IMR-90 (cell line): ENCODE data around the gene ORC4. TPM values are rescaled to one million over a fixed set of nuclear protein-coding genes. Genes with fewer than 3 reads are reported as not detected.

Experiments used
- ATAC-seq: fragments of 200-7000 bp; cut with Tn5 transposase; 2 replicates; pipeline ENCODE4 v1.9.1; 2020; ENCODE audit warnings: low read depth, mild to moderate bottlenecking, moderate library complexity
- BruUV-seq: library from RNA; stranded (reverse); fragments of 400-500 nt; replicated peaks from 2 replicates; lab custom pipeline; 2021; lab: Mats Ljungman, UMichigan
- CTCF ChIA-PET: fragments of 300-600 bp; formaldehyde crosslinking; extraction: SDS; loops from one replicate; lab custom pipeline; 2021; ENCODE audit warnings: antibody characterized with exemption; lab: Yijun Ruan, JAX
- POLR2A ChIA-PET: fragments of 300-600 bp; sonication (Branson Sonifier 250); formaldehyde crosslinking; loops from one replicate; lab custom pipeline; 2022; ENCODE audit warnings: antibody characterized with exemption; ENCODE audit not compliant: unreplicated experiment; lab: Charles Lee
- DNase-seq: peaks from one replicate; pipeline ENCODE4 v3.0.0; 2013
- H2AFZ ChIP-seq: replicated peaks from 2 replicates; pipeline ENCODE3; 2013; ENCODE audit warnings: low read length, mild to moderate bottlenecking; ENCODE audit not compliant: poor library complexity
- H2AK5ac ChIP-seq: 2 replicates; pipeline ENCODE4 v1.6.1; 2013; ENCODE audit warnings: low read depth, low read length, inconsistent platforms
- H2AK9ac ChIP-seq: replicated peaks from 2 replicates; pipeline ENCODE3; 2013; ENCODE audit warnings: mild to moderate bottlenecking, low read depth, low read length, moderate library complexity; ENCODE audit not compliant: poor library complexity
- H2BK120ac ChIP-seq: 2 replicates; pipeline ENCODE4 v1.6.1; 2013; ENCODE audit warnings: low read depth, low read length, inconsistent platforms
- H2BK15ac ChIP-seq: 3 replicates; pipeline ENCODE4 v1.6.1; 2013; ENCODE audit warnings: low read depth, low read length, inconsistent platforms
- H2BK20ac ChIP-seq: 2 replicates; pipeline ENCODE4 v1.6.1; 2013; ENCODE audit warnings: low read depth, mild to moderate bottlenecking, inconsistent platforms, low read length, moderate library complexity
- H2BK5ac ChIP-seq: 2 replicates; pipeline ENCODE4 v1.6.1; 2013; ENCODE audit warnings: mild to moderate bottlenecking, low read depth, low read length, inconsistent platforms; ENCODE audit not compliant: poor library complexity, severe bottlenecking
- H3K14ac ChIP-seq: replicated peaks from 2 replicates; pipeline ENCODE4 v1.6.1; 2013; ENCODE audit warnings: low read depth, low read length, inconsistent platforms
- H3K18ac ChIP-seq: 2 replicates; pipeline ENCODE4 v1.6.1; 2013; ENCODE audit warnings: low read depth, low read length, control low read depth
- H3K23ac ChIP-seq: 2 replicates; pipeline ENCODE4 v1.6.1; 2013; ENCODE audit warnings: low read depth, low read length, inconsistent platforms
- H3K27ac ChIP-seq: 2 replicates; pipeline ENCODE4 v1.5.1; 2013; ENCODE audit warnings: mild to moderate bottlenecking, control low read depth, low read length; ENCODE audit not compliant: insufficient read depth
- H3K27me3 ChIP-seq: 2 replicates; pipeline ENCODE4 v1.6.1; 2013; ENCODE audit warnings: low read length; ENCODE audit not compliant: control insufficient read depth, insufficient read depth
- H3K36me3 ChIP-seq: 2 replicates; pipeline ENCODE4 v1.6.1; 2013; ENCODE audit warnings: low read length, mixed read lengths; ENCODE audit not compliant: control insufficient read depth, insufficient read depth
- H3K4ac ChIP-seq: 2 replicates; pipeline ENCODE4 v1.6.1; 2013; ENCODE audit warnings: low read depth, low read length, inconsistent platforms
- H3K4me1 ChIP-seq: 2 replicates; pipeline ENCODE4 v1.6.1; 2013; ENCODE audit warnings: low read length, mixed read lengths; ENCODE audit not compliant: control insufficient read depth, insufficient read depth
- H3K4me2 ChIP-seq: 2 replicates; pipeline ENCODE4 v1.6.1; 2013; ENCODE audit warnings: low read depth, mild to moderate bottlenecking, control low read depth, low read length, moderate library complexity
- H3K4me3 ChIP-seq: 2 replicates; pipeline ENCODE4 v1.5.1; 2013; ENCODE audit warnings: low read depth, mild to moderate bottlenecking, control low read depth, low read length, moderate library complexity; ENCODE audit not compliant: insufficient read depth
- H3K56ac ChIP-seq: 2 replicates; pipeline ENCODE4 v1.6.1; 2013; ENCODE audit warnings: low read length, inconsistent platforms; ENCODE audit not compliant: insufficient read depth; ENCODE audit errors: extremely low read depth
- H3K79me1 ChIP-seq, 2 experiments: 2 replicates each; pipeline ENCODE4 v1.6.1; 2013; ENCODE audit warnings: low read length in 2 of 2, inconsistent platforms in 1 of 2, low read depth in 1 of 2
- H3K9ac ChIP-seq: 2 replicates; pipeline ENCODE4 v1.6.1; 2013; ENCODE audit warnings: low read depth, low read length, control low read depth
- H3K9me1 ChIP-seq: 2 replicates; pipeline ENCODE4 v1.6.1; 2013; ENCODE audit warnings: low read length, inconsistent platforms; ENCODE audit not compliant: insufficient read depth
- H3K9me3 ChIP-seq: 2 replicates; pipeline ENCODE4 v1.6.1; 2013; ENCODE audit warnings: low read length; ENCODE audit not compliant: control insufficient read depth, insufficient read depth
- H4K20me1 ChIP-seq: 2 replicates; pipeline ENCODE4 v1.6.1; 2013; ENCODE audit warnings: low read length, inconsistent platforms; ENCODE audit not compliant: insufficient read depth
- H4K5ac ChIP-seq: 2 replicates; pipeline ENCODE4 v1.6.1; 2013; ENCODE audit warnings: mild to moderate bottlenecking, low read depth, low read length, control low read depth
- H4K8ac ChIP-seq, 2 experiments: 2 replicates each; pipeline ENCODE4 v1.6.1; 2013; ENCODE audit warnings: low read depth in 2 of 2, low read length in 2 of 2, control low read depth in 1 of 2, inconsistent platforms in 1 of 2
- H4K91ac ChIP-seq: 2 replicates; pipeline ENCODE4 v1.6.1; 2013; ENCODE audit warnings: low read depth, low read length, inconsistent platforms; ENCODE audit not compliant: insufficient read depth
- BHLHE40 ChIP-seq: fragments of 150-350 bp; IDR thresholded peaks from 2 replicates; pipeline ENCODE4 v1.6.1; 2016; ENCODE audit warnings: mild to moderate bottlenecking, low read depth, low read length
- CEBPB ChIP-seq: IDR thresholded peaks from 2 replicates; pipeline ENCODE4 v1.6.1; 2012; ENCODE audit warnings: low read depth, low read length, improper control_type of control experiment
- MAZ ChIP-seq: IDR thresholded peaks from 2 replicates; pipeline ENCODE4 v1.6.1; 2012; ENCODE audit warnings: low read depth, mild to moderate bottlenecking, low read length, improper control_type of control experiment, moderate library complexity, borderline replicate concordance
- MXI1 ChIP-seq: IDR thresholded peaks from 2 replicates; pipeline ENCODE4 v1.6.1; 2012; ENCODE audit warnings: low read depth, mild to moderate bottlenecking, low read length, moderate library complexity, borderline replicate concordance
- NFE2L2 ChIP-seq: fragments of 150-350 bp; IDR thresholded peaks from 2 replicates; pipeline ENCODE4 v1.6.1; 2016; ENCODE audit warnings: low read depth, mild to moderate bottlenecking, low read length
- POLR2A ChIP-seq: IDR thresholded peaks from 2 replicates; pipeline ENCODE4 v1.6.1; 2012; ENCODE audit warnings: mild to moderate bottlenecking, low read depth, low read length
- RAD21 ChIP-seq: IDR thresholded peaks from 2 replicates; pipeline ENCODE4 v1.6.1; 2012; ENCODE audit warnings: low read length, improper control_type of control experiment
- RFX5 ChIP-seq: IDR thresholded peaks from 2 replicates; pipeline ENCODE4 v1.8.0; 2012; ENCODE audit warnings: low read depth, mild to moderate bottlenecking, low read length, moderate library complexity
- SMC3 ChIP-seq: fragments of 150-350 bp; IDR thresholded peaks from 2 replicates; pipeline ENCODE4 v1.6.1; 2016; ENCODE audit warnings: low read depth, mild to moderate bottlenecking, antibody characterized with exemption, low read length, moderate library complexity
- WGBS, 2 experiments: methylation state at CpG; one replicate each; pipeline versions ENCODE4 v1.1.5 to v1.1.7; 2013; ENCODE audit warnings: missing lambda C conversion rate in 2 of 2; ENCODE audit not compliant: insufficient read length in 1 of 2; ENCODE audit errors: extremely low coverage in 2 of 2; 5-methylcytosine and 5-hydroxymethylcytosine counted together
- dilution Hi-C: fragments of 300-500 bp; cut with HindIII; formaldehyde crosslinking; loops from one replicate; pipeline ENCODE4 v1.14.3; 2018; ENCODE audit warnings: low sequenced_read_pairs; ENCODE audit not compliant: unreplicated experiment
- in situ Hi-C: fragments of 300-500 bp; cut with MboI; formaldehyde crosslinking; loops from 3 replicates; pipeline ENCODE4 v1.14.3; 2019; ENCODE audit warnings: low sequenced_read_pairs, inconsistent platforms, mixed read lengths
- intact Hi-C: fragments of 100-400 bp; cut with micrococcal nuclease; formaldehyde crosslinking; loops from 2 replicates; pipeline ENCODE4 v1.10.0; 2022
- polyA plus RNA-seq, 3 experiments: library from polyadenylated mRNA; depleted of rRNA; stranded (reverse); fragments of >200 nt; gene quantifications; 2 replicates each; pipeline ENCODE4 v1.2.3, GENCODE V29; 2012; ENCODE audit warnings: low replicate concordance in 1 of 3
- total RNA-seq: library from RNA; depleted of rRNA; stranded (reverse); fragments of >200 nt; gene quantifications from 2 replicates; pipeline ENCODE4 v1.2.3, GENCODE V29; 2012
- TF ChIP-seq, protein P1 (sequence below): fragments of 150-350 bp; IDR thresholded peaks from 2 replicates; pipeline ENCODE4 v1.6.1; 2017; ENCODE audit warnings: mild to moderate bottlenecking, antibody characterized with exemption, low read length, low read depth
- TF ChIP-seq, protein P2 (sequence below): conservative IDR thresholded peaks from 2 replicates; pipeline ENCODE4 v1.5.1; 2012; ENCODE audit warnings: mild to moderate bottlenecking, low read depth, low read length, improper control_type of control experiment
- TF ChIP-seq, protein P3 (sequence below): fragments of 150-350 bp; IDR thresholded peaks from 2 replicates; pipeline ENCODE4 v1.6.1; 2016; ENCODE audit warnings: low read depth, mild to moderate bottlenecking, low read length, moderate library complexity, borderline replicate concordance

Gene ORC4
- total and polyA plus RNA-seq, 2 of the 4 experiments (the other 2 are of a cell fraction), result 20.6 to 23.5 TPM

DNA sequence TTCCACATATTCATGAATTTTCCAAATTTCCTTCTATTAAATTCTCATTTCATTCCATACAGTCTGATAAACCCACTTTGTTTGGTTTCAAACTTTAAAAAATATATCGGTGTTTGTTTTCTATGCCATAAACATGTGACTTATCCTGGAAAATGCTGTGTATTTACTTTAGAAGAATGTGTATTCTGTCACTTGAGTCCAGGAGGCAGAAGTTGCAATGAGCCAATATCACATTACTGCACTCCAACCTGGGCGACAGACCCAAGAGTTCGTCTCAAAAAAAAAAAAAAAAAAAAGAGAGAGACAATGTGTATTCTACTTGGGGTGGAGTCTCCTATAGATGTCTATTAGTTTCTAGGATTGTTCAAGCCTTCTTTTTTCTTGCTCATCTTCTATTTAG lies 32.1 kb upstream of the ORC4 start:
- H3K4me2 ChIP-seq, result no peak overlapping the region
- no peak for TF ChIP-seq BHLHE40
- no peak for TF ChIP-seq SMC3
- TF ChIP-seq POLR2A, result no peak
- TF ChIP-seq RFX5, result no peak
- TF ChIP-seq NFE2L2, result no peak
- TF ChIP-seq MXI1, result no peak
- TF ChIP-seq, protein P1, sequence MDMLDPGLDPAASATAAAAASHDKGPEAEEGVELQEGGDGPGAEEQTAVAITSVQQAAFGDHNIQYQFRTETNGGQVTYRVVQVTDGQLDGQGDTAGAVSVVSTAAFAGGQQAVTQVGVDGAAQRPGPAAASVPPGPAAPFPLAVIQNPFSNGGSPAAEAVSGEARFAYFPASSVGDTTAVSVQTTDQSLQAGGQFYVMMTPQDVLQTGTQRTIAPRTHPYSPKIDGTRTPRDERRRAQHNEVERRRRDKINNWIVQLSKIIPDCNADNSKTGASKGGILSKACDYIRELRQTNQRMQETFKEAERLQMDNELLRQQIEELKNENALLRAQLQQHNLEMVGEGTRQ, result no peak
- TF ChIP-seq RAD21, result no peak
- TF ChIP-seq, protein P2, sequence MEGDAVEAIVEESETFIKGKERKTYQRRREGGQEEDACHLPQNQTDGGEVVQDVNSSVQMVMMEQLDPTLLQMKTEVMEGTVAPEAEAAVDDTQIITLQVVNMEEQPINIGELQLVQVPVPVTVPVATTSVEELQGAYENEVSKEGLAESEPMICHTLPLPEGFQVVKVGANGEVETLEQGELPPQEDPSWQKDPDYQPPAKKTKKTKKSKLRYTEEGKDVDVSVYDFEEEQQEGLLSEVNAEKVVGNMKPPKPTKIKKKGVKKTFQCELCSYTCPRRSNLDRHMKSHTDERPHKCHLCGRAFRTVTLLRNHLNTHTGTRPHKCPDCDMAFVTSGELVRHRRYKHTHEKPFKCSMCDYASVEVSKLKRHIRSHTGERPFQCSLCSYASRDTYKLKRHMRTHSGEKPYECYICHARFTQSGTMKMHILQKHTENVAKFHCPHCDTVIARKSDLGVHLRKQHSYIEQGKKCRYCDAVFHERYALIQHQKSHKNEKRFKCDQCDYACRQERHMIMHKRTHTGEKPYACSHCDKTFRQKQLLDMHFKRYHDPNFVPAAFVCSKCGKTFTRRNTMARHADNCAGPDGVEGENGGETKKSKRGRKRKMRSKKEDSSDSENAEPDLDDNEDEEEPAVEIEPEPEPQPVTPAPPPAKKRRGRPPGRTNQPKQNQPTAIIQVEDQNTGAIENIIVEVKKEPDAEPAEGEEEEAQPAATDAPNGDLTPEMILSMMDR, result no peak
- no peak for TF ChIP-seq MAZ
- TF ChIP-seq, protein P3, sequence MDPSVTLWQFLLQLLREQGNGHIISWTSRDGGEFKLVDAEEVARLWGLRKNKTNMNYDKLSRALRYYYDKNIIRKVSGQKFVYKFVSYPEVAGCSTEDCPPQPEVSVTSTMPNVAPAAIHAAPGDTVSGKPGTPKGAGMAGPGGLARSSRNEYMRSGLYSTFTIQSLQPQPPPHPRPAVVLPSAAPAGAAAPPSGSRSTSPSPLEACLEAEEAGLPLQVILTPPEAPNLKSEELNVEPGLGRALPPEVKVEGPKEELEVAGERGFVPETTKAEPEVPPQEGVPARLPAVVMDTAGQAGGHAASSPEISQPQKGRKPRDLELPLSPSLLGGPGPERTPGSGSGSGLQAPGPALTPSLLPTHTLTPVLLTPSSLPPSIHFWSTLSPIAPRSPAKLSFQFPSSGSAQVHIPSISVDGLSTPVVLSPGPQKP, result no peak
- no peak for TF ChIP-seq CEBPB
- no peak overlapping the region for H3K4me3 ChIP-seq
- H3K56ac ChIP-seq, result no peak overlapping the region
- H4K5ac ChIP-seq, result no peak overlapping the region
- WGBS, 2 experiments, result no CpG with 5 or more reads among the region's 3 CpGs
- no peaks in the 10 kb centered on the region for H3K4me1 ChIP-seq
- H3K36me3 ChIP-seq, result peaks cover 3% of the 10 kb centered on the region; the same call in 1 of the 2 replicates
- no peak overlapping the region for H2AK5ac ChIP-seq
- H4K8ac ChIP-seq, result no peak overlapping the region
- BruUV-seq, result no TSS peak
- H2AK9ac ChIP-seq, result no peak overlapping the region
- ChIA-PET POLR2A (no interaction called here), CTCF (no interaction called here)
- no peak overlapping the region for H3K9ac ChIP-seq
- no peak overlapping the region for H2BK15ac ChIP-seq
- no peaks in the 10 kb centered on the region for H3K9me1 ChIP-seq
- H3K9me3 ChIP-seq, result no peaks in the 10 kb centered on the region
- in situ Hi-C loops (no loop called here), intact Hi-C loops (no loop called here), dilution Hi-C loops (no loop called here)
- H3K18ac ChIP-seq, result no peak overlapping the region
- H3K27me3 ChIP-seq, result no peaks in the 10 kb centered on the region
- no peak overlapping the region for H3K23ac ChIP-seq
- H4K91ac ChIP-seq, result no peak overlapping the region
- H3K79me1 ChIP-seq, result peaks cover 12 to 24% of the 10 kb centered on the region in 2 experiments
- H4K20me1 ChIP-seq, result no peaks in the 10 kb centered on the region; the same call in 1 of the 2 replicates
- ATAC-seq, result no peak
- H3K4ac ChIP-seq, result no peak overlapping the region
- no peak overlapping the region for H3K27ac ChIP-seq
- no peak for DNase-seq
- no peak overlapping the region for H3K14ac ChIP-seq
- H2BK20ac ChIP-seq, result no peak overlapping the region
- H2BK120ac ChIP-seq, result no peak overlapping the region
- no peak overlapping the region for H2AFZ ChIP-seq
- no peak overlapping the region for H2BK5ac ChIP-seq
